Osteocyte (in vitro differentiated cells): ENCODE results near the gene CEACAM19. TPM values are rescaled to one million over a fixed set of nuclear protein-coding genes. Genes with fewer than 3 reads are reported as not detected.

Experiments used
- DNase-seq: peaks from one replicate; pipeline ENCODE4 v3.0.0; 2021; ENCODE audit warnings: mixed read lengths; ENCODE audit not compliant: unreplicated experiment; ENCODE audit errors: extremely low spot score
- H3K27ac Mint-ChIP-seq: one replicate; pipeline ENCODE4 v1.8.0; 2021; ENCODE audit warnings: mild to moderate bottlenecking, mixed read lengths; ENCODE audit not compliant: unreplicated experiment
- H3K27me3 Mint-ChIP-seq: one replicate; pipeline ENCODE4 v1.8.0; 2021; ENCODE audit warnings: mixed read lengths; ENCODE audit not compliant: unreplicated experiment
- H3K36me3 Mint-ChIP-seq: one replicate; pipeline ENCODE4 v1.8.0; 2021; ENCODE audit warnings: mixed read lengths; ENCODE audit not compliant: unreplicated experiment
- H3K4me1 Mint-ChIP-seq: one replicate; pipeline ENCODE4 v1.8.0; 2021; ENCODE audit warnings: mixed read lengths; ENCODE audit not compliant: unreplicated experiment
- H3K4me3 Mint-ChIP-seq: one replicate; pipeline ENCODE4 v1.8.0; 2021; ENCODE audit warnings: mild to moderate bottlenecking, moderate library complexity, mixed read lengths; ENCODE audit not compliant: unreplicated experiment
- H3K9me3 Mint-ChIP-seq: one replicate; pipeline ENCODE4 v1.8.0; 2021; ENCODE audit warnings: mixed read lengths; ENCODE audit not compliant: unreplicated experiment
- total RNA-seq: library from RNA; stranded (reverse); gene quantifications from 2 replicates; pipeline ENCODE4 v1.2.1, GENCODE V29; 2021
- TF ChIP-seq, protein P1 (sequence below): fragments of 200-600 bp; sonication (generic); IDR thresholded peaks from 2 replicates; pipeline ENCODE4 v1.5.0; 2021; ENCODE audit warnings: antibody characterized with exemption, mild to moderate bottlenecking, moderate library complexity

Gene CEACAM19
- total RNA-seq, 1 donor from 2014 or later: 7.4 TPM

- Mint-ChIP-seq H3K27me3 (no peaks in the 10 kb centered on the region), H3K36me3 (no peaks in the 10 kb centered on the region), H3K4me1 (peaks cover 7% of the 10 kb centered on the region), H3K27ac (no peak overlapping the region), H3K9me3 (no peaks in the 10 kb centered on the region), H3K4me3 (no peak overlapping the region)
- TF ChIP-seq, protein P1, sequence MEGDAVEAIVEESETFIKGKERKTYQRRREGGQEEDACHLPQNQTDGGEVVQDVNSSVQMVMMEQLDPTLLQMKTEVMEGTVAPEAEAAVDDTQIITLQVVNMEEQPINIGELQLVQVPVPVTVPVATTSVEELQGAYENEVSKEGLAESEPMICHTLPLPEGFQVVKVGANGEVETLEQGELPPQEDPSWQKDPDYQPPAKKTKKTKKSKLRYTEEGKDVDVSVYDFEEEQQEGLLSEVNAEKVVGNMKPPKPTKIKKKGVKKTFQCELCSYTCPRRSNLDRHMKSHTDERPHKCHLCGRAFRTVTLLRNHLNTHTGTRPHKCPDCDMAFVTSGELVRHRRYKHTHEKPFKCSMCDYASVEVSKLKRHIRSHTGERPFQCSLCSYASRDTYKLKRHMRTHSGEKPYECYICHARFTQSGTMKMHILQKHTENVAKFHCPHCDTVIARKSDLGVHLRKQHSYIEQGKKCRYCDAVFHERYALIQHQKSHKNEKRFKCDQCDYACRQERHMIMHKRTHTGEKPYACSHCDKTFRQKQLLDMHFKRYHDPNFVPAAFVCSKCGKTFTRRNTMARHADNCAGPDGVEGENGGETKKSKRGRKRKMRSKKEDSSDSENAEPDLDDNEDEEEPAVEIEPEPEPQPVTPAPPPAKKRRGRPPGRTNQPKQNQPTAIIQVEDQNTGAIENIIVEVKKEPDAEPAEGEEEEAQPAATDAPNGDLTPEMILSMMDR: no peak
- no peak for DNase-seq
Measured at GRCh38 chr19:44696939-44697669, 25.8 kb downstream of the CEACAM19 start.

DNA sequence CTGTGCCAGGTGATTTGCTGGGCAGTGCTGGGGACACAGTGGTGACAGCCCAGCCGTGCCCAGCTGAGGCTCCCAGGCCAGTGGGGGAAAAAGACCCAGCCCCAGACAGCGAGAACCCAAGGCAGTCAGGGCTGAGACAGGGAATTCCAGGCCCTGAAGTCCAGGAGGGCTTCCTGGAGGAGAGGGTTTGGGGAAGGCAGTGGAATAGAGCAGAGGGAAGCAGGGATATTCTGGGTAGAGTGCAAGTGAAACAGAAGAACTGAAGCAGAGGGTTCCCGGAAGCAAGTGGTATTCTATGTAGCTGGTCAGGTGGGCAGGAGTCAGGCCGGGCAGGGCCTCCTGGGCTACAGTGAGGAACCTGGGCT lies 26.4 kb downstream of the CEACAM19 start:
- H3K27ac Mint-ChIP-seq: no peak overlapping the region
- TF ChIP-seq, protein P1: no peak
- no peaks in the 10 kb centered on the region for H3K9me3 Mint-ChIP-seq
- no peak overlapping the region for H3K4me3 Mint-ChIP-seq
- H3K36me3 Mint-ChIP-seq: no peaks in the 10 kb centered on the region
- DNase-seq: no peak
- peaks cover 1% of the 10 kb centered on the region for H3K4me1 Mint-ChIP-seq
- H3K27me3 Mint-ChIP-seq: no peaks in the 10 kb centered on the region

DNA sequence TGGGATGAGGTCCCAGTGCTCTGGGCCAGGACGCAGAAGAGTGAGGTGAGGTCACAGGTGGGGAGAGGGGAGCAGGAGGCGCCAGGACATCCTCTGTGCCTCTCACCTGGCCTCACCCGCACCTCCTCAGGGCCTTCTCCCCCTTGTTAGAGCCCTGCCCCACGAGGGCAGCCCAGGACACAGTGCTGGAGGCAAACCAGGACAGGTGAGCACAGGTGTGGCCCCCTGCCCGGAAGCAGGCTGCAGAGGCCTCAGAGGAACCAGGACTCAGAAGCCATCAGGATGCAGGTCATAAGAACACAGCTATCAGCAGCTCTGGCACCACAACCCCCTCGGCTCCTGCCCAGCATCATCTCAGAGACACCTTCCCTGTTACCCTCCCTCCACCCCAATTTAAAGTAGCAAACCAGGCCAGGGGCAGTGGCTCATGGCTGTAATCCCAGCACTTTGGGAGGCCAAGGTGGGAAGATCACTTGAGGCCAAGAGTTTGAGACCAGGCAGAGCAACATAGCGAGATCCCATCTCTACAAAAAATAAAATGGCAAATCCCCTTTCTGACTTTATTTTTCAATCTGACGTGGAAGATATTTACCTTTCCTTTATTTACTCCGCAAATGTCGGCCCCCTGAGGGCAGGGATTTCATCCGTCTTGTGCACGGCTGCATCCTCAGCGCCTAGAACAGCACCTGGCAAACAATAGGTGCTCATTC lies 27.4 kb downstream of the CEACAM19 start, which contains the start of gene CEACAM16:
CEACAM16 (plus strand) TSS at position 660 of the 710 bp plus-strand sequence. CDS start 2,306 bp downstream, outside the sequence.
- no peak for DNase-seq
- Mint-ChIP-seq H3K4me1 (no peaks in the 10 kb centered on the region), H3K4me3 (no peak within 1 kb of the TSS), H3K9me3 (no peaks in the 10 kb centered on the region), H3K27ac (no peak within 1 kb of the TSS), H3K36me3 (no peaks in the 10 kb centered on the region), H3K27me3 (no peaks in the 10 kb centered on the region)
- TF ChIP-seq, protein P1: no peak

DNA sequence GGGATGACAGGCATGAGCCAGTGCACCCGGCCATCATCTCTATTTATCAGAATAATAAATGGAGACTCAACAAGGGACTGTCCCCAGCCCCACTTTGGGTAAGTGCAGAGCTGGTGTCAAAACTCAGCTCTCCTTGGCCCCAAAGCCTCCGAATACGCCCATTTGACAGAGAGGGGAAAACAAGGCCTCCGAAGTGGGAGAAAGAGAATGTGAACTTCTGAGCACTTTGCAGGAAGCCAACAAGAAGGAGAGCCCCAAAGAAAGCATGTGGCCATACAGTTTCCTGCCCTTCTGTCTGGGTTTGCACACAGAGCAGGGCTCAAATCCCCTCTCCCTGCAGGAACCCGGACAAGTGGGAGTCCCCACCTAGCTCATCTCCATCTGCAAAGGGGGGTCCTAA lies 29.3 kb downstream of the CEACAM19 start:
- TF ChIP-seq, protein P1: no peak
- H3K4me1 Mint-ChIP-seq: no peaks in the 10 kb centered on the region

DNA sequence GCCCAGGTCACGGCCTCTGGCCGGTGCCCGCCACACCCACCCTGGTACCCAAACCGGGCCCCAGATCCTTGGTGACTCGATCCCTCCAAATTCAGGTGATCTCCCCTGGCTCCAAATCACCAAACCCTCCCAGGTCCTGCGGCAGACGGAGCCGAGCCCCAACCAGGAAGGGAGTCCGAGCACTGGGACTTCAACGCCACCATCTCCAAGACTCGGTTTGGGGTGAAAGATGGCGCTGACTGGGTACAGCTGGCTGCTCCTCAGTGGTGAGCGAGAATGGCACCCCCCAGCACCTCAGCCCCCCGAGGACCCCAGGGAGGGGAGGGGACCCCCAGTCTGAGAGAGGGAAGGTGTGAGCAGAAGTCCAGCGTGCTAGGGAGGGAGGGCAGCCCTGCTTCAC lies 29.9 kb downstream of the CEACAM19 start:
- Mint-ChIP-seq H3K27ac (no peak overlapping the region), H3K36me3 (no peaks in the 10 kb centered on the region), H3K9me3 (no peaks in the 10 kb centered on the region), H3K27me3 (no peaks in the 10 kb centered on the region), H3K4me1 (no peaks in the 10 kb centered on the region), H3K4me3 (no peak overlapping the region)
- no peak for DNase-seq
- TF ChIP-seq, protein P1: no peak

More for the DNA sequence above, 29.3 kb downstream of the CEACAM19 start:
- Mint-ChIP-seq H3K4me3 (no peak overlapping the region), H3K27me3 (no peaks in the 10 kb centered on the region), H3K9me3 (no peaks in the 10 kb centered on the region), H3K27ac (no peak overlapping the region), H3K36me3 (no peaks in the 10 kb centered on the region)
- no peak for DNase-seq
